ENCODE measurements around the gene TMCC1. TPM values are rescaled to one million over a fixed set of nuclear protein-coding genes. Genes with fewer than 3 reads are reported as not detected.

TMCC1 gene
- 1 to 10 TPM; 4.0 to 7.4 (median 5.7) TPM for polyA plus RNA-seq (ENCODE audit: low read depth in 6 of 6)

GRCh38 chr3:129893581-129894070, at the start of gene TMCC1:
Gene TMCC1, minus strand, starts transcription at chr3:129893711.
- DNase-seq (peak; percentile 91), ATAC-seq (ENCODE audit: low read depth in 2 of 2) (peak; percentile 86)
- Mint-ChIP-seq H3K27me3 (no peaks in the 10 kb centered on the region), H3K4me1 (peaks cover 37 to 47% (median 40%) of the 10 kb centered on the region in 3 donors), H3K4me3 (peak within 1 kb of the TSS; percentile 86 to 96 (median 94)), H3K27ac (peak within 1 kb of the TSS; percentile 80 to 97 (median 94)), H3K36me3 (no peaks in the 10 kb centered on the region), H3K9me3 (no peaks in the 10 kb centered on the region)

GRCh38 chr3:129943020-129943419, 49.5 kb upstream of the TMCC1 start:
- Mint-ChIP-seq H3K27ac (no peak overlapping the region), H3K27me3 (peaks cover 0 to 34% (median 19%) of the 10 kb centered on the region in 3 donors), H3K4me3 (no peak overlapping the region), H3K4me1 (peaks cover 0 to 6% (median 0%) of the 10 kb centered on the region in 3 donors), H3K9me3 (peaks cover 0 to 5% (median 2%) of the 10 kb centered on the region in 7 donors), H3K36me3 (no peaks in the 10 kb centered on the region)
- ATAC-seq (ENCODE audit: low read depth in 2 of 2) = no peak
- no peak for DNase-seq

GRCh38 chr3:129942296-129942695, 48.8 kb upstream of the TMCC1 start:
- H3K27ac Mint-ChIP-seq = peak overlapping the region in 2 of 6 donors; percentile 6 to 16
- H3K36me3 Mint-ChIP-seq = no peaks in the 10 kb centered on the region
- peaks cover 0 to 32% (median 19%) of the 10 kb centered on the region in 3 donors for H3K27me3 Mint-ChIP-seq
- H3K4me1 Mint-ChIP-seq = peaks cover 0 to 6% (median 0%) of the 10 kb centered on the region in 3 donors
- peak overlapping the region in 1 of 8 donors; percentile 33 for H3K4me3 Mint-ChIP-seq
- DNase-seq (peak; percentile 20), ATAC-seq (ENCODE audit: low read depth in 2 of 2) (peak; percentile 59 to 68)
- peaks cover 0 to 5% (median 2%) of the 10 kb centered on the region in 7 donors for H3K9me3 Mint-ChIP-seq

- Mint-ChIP-seq H3K27me3 (peaks cover 0 to 35% (median 21%) of the 10 kb centered on the region in 3 donors), H3K4me1 (peaks cover 0 to 6% (median 3%) of the 10 kb centered on the region in 3 donors), H3K27ac (no peak overlapping the region), H3K36me3 (no peaks in the 10 kb centered on the region), H3K4me3 (peak overlapping the region in 1 of 8 donors; percentile 35), H3K9me3 (peaks cover 0 to 4% (median 0%) of the 10 kb centered on the region in 7 donors)
- ATAC-seq (ENCODE audit: low read depth in 2 of 2) (no peak), DNase-seq (no peak)
Observed at GRCh38 chr3:129940086-129940485, 46.6 kb upstream of the TMCC1 start.

GRCh38 chr3:129938140-129938930, 44.8 kb upstream of the TMCC1 start:
- H3K27ac Mint-ChIP-seq = peak overlapping the region in 1 of 6 donors; percentile 57
- no peak overlapping the region for H3K4me3 Mint-ChIP-seq
- peaks cover 0 to 7% (median 6%) of the 10 kb centered on the region in 3 donors for H3K4me1 Mint-ChIP-seq
- H3K36me3 Mint-ChIP-seq = no peaks in the 10 kb centered on the region
- no peaks in the 10 kb centered on the region for H3K9me3 Mint-ChIP-seq
- H3K27me3 Mint-ChIP-seq = peaks cover 0 to 31% (median 24%) of the 10 kb centered on the region in 3 donors
- DNase-seq (no peak), ATAC-seq (ENCODE audit: low read depth in 2 of 2) (no peak)

GRCh38 chr3:129937717-129938116, 44.2 kb upstream of the TMCC1 start:
- Mint-ChIP-seq H3K9me3 (no peaks in the 10 kb centered on the region), H3K4me1 (peaks cover 0 to 7% (median 6%) of the 10 kb centered on the region in 3 donors), H3K4me3 (peak overlapping the region in 2 of 8 donors; percentile 6 to 58), H3K27me3 (peaks cover 0 to 31% (median 24%) of the 10 kb centered on the region in 3 donors), H3K27ac (peak overlapping the region in 2 of 6 donors; percentile 57 to 58), H3K36me3 (no peaks in the 10 kb centered on the region)
- no peak for ATAC-seq (ENCODE audit: low read depth in 2 of 2)
- no peak for DNase-seq

- no peak for DNase-seq
- H3K27ac Mint-ChIP-seq = no peak overlapping the region
- peaks cover 0 to 7% (median 0%) of the 10 kb centered on the region in 3 donors for H3K4me1 Mint-ChIP-seq
Observed at GRCh38 chr3:129936757-129937156, 43.2 kb upstream of the TMCC1 start.

GRCh38 chr3:129934234-129935123, 41.0 kb upstream of the TMCC1 start:
- DNase-seq = peak; percentile 20

More at GRCh38 chr3:129936757-129937156, 43.2 kb upstream of the TMCC1 start:
- Mint-ChIP-seq H3K9me3 (no peaks in the 10 kb centered on the region), H3K36me3 (no peaks in the 10 kb centered on the region), H3K27me3 (peaks cover 0 to 24% (median 17%) of the 10 kb centered on the region in 3 donors), H3K4me3 (peak overlapping the region; percentile 42 to 78 (median 70))
- peak; percentile 48 to 55 for ATAC-seq (ENCODE audit: low read depth in 2 of 2)

GRCh38 chr3:129933471-129933870, 40.0 kb upstream of the TMCC1 start:
- Mint-ChIP-seq H3K9me3 (peaks cover 5 to 20% (median 13%) of the 10 kb centered on the region in 7 donors), H3K4me3 (no peak overlapping the region), H3K4me1 (peaks cover 0 to 7% (median 0%) of the 10 kb centered on the region in 3 donors), H3K27me3 (peaks cover 0 to 17% (median 12%) of the 10 kb centered on the region in 3 donors), H3K27ac (no peak overlapping the region), H3K36me3 (peaks cover 4 to 7% of the 10 kb centered on the region in 2 donors)
- ATAC-seq (ENCODE audit: low read depth in 2 of 2) (no peak), DNase-seq (no peak)

More at GRCh38 chr3:129934234-129935123, 41.0 kb upstream of the TMCC1 start:
- peaks cover 3 to 14% (median 10%) of the 10 kb centered on the region in 7 donors for H3K9me3 Mint-ChIP-seq
- peak in 1 of 2 donors; percentile 34 for ATAC-seq (ENCODE audit: low read depth in 2 of 2)
- peak overlapping the region in 2 of 6 donors; percentile 1 to 2 for H3K27ac Mint-ChIP-seq
- peaks cover 3 to 4% of the 10 kb centered on the region in 2 donors for H3K36me3 Mint-ChIP-seq
- H3K27me3 Mint-ChIP-seq = peaks cover 0 to 24% (median 17%) of the 10 kb centered on the region in 3 donors
- H3K4me1 Mint-ChIP-seq = peaks cover 0 to 7% (median 0%) of the 10 kb centered on the region in 3 donors
- no peak overlapping the region for H3K4me3 Mint-ChIP-seq

- Mint-ChIP-seq H3K9me3 (peaks cover 9 to 36% (median 23%) of the 10 kb centered on the region in 7 donors), H3K4me3 (no peak overlapping the region), H3K36me3 (peaks cover 7 to 20% of the 10 kb centered on the region in 2 donors), H3K27me3 (peaks cover 0 to 15% (median 7%) of the 10 kb centered on the region in 3 donors), H3K27ac (no peak overlapping the region), H3K4me1 (peaks cover 0 to 3% (median 0%) of the 10 kb centered on the region in 3 donors)
- no peak for DNase-seq
- no peak for ATAC-seq (ENCODE audit: low read depth in 2 of 2)
Observed at GRCh38 chr3:129929383-129929782, 35.9 kb upstream of the TMCC1 start.

GRCh38 chr3:129927072-129927471, 33.6 kb upstream of the TMCC1 start:
- peaks cover 13 to 50% (median 36%) of the 10 kb centered on the region in 7 donors for H3K9me3 Mint-ChIP-seq
- DNase-seq (no peak), ATAC-seq (ENCODE audit: low read depth in 2 of 2) (no peak)
- H3K4me1 Mint-ChIP-seq = no peaks in the 10 kb centered on the region
- no peak overlapping the region for H3K27ac Mint-ChIP-seq
- peaks cover 0 to 19% (median 7%) of the 10 kb centered on the region in 3 donors for H3K27me3 Mint-ChIP-seq
- H3K4me3 Mint-ChIP-seq = no peak overlapping the region
- peaks cover 12 to 28% of the 10 kb centered on the region in 2 donors for H3K36me3 Mint-ChIP-seq

- Mint-ChIP-seq H3K4me1 (peaks cover 0 to 12% (median 0%) of the 10 kb centered on the region in 3 donors), H3K27ac (no peak overlapping the region), H3K9me3 (peaks cover 14 to 74% (median 59%) of the 10 kb centered on the region in 7 donors), H3K27me3 (peaks cover 0 to 12% (median 9%) of the 10 kb centered on the region in 3 donors), H3K4me3 (no peak overlapping the region), H3K36me3 (peaks cover 18 to 34% of the 10 kb centered on the region in 2 donors)
- ATAC-seq (ENCODE audit: low read depth in 2 of 2) = no peak
- DNase-seq = no peak
Observed at GRCh38 chr3:129919806-129920205, 26.3 kb upstream of the TMCC1 start.
